GM18858 (cell line): ENCODE measurements around the gene ZNF773.
A peak's percentile ranks its signal among the peaks of the same experiment; 100 is the strongest.
"Not testable (repeated sequence)": the region's sequence is repeated elsewhere in the genome, so short reads cannot be mapped to it uniquely, and the experiment has no call there.

Source experiments
- ATAC-seq: cut with Tn5 transposase; IDR thresholded peaks from one replicate; pipeline ENCODE4 v1.9.1; 2021; ENCODE audit not compliant: unreplicated experiment

Gene ZNF773

DNA sequence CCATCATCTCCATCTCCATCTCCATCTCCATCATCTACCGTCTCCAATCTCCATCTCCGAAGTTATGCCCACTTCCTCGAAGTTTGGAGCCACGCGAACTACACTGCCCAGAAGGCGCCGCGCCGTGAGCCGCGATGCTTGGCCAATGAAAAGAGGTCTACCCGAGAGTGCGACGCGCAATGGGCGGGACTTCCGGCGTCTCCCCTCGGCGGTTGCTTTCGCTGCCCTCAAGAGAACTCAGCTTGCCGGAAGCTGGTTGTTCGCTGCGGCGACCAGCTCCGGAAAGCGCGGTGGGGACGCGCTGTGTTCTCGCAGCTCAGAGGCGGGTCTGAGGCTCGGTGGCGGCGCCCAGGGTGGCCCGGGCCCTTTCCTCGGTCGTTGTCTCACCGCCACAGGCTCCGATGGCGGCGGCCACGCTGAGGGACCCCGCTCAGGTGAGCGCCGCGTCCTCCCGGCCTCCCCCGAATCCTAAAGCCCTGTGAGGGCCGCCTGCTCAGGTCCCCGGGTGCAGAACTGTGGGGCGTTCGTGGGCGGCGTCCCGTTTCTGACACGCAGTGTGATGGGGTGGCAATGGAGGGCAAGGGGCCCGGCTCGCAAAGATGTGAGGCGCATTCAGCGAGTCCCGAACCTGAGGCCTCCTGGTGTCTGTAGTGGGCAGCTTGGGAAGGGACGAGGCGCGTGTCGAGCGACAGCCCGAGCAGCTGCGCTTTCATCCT, at the start of gene ZNF773:
Gene ZNF773 (plus strand): TSS at position 259 of the 716 bp plus-strand sequence. CDS start 143 bp downstream, at position 402.
- peak; percentile 90 for ATAC-seq

DNA sequence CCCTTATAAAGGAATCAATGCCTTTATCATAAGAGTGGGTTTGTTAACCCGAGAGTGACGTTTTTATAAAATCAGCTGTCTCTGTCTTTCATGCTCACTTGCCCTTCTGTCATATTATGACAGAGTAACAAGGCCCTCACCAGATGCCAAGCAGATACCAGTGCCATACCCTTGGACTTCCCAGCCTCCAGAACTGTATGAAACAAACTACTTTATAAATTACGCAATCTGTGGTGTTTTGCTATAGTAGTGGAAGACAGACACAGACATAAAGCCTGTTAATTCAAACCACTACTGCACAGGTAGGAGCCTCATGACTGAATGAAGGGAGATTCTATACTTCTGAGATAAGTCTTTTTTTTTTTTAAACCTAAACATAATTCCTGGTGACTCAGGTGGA, 47.4 kb upstream of the ZNF773 start:
- no peak for ATAC-seq

DNA sequence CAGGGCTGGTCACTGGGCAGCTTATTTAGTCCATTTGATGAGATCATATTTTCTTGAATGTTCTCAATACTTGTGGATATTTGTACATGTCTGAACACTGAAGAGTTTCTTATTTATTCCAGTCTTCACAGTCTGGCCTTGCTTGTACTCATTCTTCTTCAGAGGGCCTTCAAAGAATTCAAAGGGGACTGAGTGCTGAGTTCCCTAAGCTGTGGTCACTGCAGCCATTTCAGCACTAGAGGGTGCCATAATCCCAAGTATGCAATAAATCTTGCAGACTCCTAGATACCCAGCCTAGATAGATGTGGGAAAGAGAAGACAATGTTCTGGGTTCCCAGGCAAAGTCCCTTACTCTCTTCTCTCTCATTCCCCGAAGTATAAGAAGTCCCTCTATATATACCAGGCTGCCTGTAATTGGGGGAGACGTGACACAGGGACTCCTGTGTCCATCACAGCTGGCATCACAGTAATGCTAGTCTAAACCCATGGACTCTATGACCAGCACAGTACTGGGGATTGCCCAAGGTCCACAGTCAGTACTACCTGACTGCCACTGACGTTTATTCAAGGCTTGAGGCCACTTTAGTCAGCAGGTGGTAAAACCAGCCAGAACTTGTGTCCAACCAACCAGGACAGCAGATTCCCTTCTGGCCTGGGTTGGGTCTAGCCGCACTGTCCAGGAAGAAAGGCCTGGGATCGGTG, 33.9 kb upstream of the ZNF773 start:
- ATAC-seq, result no peak

DNA sequence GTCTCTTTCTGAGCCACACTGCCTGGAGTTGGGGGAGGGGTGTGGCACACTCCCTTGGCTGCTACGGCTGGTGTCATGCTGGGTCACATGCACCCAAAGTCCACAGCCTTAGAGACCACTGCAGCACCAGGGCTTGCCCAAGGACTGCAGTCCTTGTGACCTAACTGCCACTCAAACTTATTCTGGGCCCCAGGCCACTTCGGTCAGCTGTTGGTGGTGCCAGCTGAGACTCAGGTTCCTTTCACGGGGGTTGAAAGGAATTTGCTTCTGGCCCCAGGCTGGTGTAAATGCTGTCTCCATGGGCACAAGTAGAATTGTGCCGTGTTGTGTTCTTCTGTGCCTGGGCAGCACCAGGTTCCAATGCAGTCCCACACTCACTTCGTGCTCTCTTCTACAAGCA, 33.2 kb upstream of the ZNF773 start:
- ATAC-seq, result no peak

DNA sequence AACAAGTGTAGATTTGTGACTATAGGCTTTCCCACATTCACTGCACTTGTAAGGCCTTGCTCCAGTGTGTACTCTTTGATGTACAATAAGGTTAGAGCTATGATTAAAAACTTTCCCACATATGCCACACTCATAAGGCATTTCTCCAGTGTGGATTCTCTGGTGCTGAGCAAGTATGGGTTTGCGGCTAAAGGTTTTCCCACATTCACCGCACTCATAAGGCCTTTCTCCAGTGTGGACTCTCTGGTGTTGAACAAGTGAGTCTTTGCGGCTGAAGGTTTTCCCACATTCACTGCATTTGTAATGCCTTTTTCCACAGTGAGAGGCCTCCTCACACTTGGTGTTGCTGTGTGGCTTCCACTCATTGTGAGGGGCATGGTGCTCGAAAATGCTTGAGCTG, 26.1 kb upstream of the ZNF773 start:
- ATAC-seq, result no peak

DNA sequence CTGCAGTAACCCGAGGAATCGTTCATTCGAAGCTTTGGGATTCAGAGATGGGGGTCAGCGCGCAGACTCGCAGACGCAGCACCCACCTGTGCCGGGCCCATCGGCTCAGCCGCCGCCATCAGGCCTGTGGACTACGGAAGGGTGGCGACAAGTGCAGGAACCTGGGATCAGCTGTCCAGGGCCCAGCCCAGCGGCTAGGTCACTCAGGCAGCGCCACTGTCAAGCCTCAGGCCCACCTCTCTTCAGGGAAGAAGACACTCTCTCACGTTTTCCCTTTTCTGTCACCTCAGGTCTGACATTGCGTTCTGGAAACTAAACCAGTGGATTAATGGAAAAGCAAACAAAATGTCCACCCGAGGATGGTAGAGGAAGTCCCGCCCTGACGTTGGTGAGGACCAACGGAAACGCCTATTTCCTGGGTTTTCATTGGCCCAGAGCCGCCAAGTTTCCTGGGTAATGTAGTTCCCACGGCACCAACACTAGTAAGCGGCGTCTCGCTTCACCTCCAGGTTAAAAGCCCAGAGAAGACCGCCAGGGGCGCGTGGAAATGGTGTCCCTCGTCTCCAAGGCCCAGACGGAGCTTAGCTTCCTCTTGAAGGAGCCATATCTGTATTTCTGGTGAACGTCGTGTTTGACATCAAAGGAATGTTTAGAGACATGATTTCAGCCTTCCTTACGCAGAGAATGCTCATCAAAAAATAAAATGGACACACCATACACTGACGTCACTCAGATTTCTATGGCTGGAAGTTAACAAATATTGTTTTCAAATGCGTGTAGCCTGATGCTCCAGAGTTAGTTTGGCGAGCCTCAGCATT, 22.3 kb upstream of the ZNF773 start, which contains the start of gene ZNF772:
Gene ZNF772 (minus strand): TSS at position 376 of the 818 bp plus-strand sequence. CDS start 257 bp downstream, at position 119.
- peak; percentile 78 for ATAC-seq

DNA sequence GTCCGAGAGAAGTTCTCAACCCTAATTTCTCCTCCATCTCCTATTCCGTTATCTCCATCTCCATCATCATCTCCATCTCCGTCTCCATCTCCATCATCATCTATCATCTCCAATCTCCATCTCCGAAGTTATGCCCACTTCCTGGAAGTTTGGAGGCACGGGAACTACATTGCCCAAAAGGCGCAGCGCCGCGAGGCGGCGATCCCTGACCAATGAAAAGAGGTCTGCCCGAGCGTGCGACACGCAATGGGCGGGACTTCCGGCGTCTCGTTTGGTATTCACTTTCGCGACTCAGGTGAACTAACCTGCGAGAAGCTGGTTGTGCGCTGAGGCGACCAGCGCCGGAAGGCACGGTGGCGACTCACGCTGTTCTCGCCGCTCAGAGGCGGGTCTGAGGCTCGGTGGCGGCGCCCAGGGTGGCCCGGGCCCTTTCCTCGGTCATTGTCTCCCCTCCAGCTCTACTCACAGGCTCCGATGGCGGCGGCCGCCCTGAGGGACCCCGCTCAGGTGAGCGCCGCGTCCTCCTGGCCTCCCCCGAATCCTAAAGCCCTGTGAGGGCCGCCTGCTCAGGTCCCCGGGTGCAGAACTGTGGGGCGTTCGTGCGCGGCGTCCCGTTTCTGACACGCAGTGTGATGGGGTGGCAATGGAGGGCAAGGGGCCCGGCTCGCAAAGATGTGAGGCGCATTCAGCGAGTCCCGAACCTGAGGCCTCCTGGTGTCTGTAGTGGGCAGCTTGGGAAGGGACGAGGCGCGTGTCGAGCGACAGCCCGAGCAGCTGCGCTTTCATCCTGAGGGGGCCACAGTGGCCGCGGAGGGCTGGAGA, 12.1 kb upstream of the ZNF773 start, which contains the start of gene ZNF419:
Gene ZNF419 (plus strand): TSS at position 274 of the 822 bp plus-strand sequence. CDS start 201 bp downstream, at position 475.
- peak; percentile 95 for ATAC-seq

DNA sequence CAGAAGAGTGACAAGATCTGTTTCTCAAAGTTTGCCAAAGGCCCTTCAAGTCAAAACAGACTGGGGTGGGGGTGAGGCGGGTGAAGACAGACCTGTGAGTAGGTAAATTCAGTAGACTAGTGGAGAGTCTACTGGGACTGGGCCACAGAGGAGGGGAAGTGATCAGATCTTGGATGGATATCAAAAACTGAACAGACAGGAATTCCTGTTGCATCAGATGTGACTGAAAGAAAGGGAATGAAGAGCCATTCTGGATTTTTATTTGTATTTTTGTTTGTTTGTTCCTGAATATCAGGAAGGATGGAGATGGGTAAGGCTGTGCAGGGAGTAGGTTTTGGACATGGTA, 11.5 kb upstream of the ZNF773 start:
- ATAC-seq, result not testable (repeated sequence)

DNA sequence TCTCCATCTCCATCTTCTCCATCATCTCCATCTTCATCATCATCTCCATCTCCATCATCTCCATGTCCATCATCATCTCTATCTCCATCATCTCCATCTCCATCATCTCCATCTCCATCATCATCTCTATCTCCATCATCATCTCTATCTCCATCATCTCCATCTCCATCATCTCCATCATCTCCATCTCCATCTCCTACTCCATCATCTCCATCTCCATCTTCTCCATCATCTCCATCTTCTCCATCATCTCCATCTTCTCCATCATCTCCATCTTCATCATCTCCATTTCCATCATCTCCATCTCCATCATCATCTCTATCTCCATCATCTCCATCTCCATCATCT, 432 bp upstream of the ZNF773 start:
- ATAC-seq, result not testable (repeated sequence)

DNA sequence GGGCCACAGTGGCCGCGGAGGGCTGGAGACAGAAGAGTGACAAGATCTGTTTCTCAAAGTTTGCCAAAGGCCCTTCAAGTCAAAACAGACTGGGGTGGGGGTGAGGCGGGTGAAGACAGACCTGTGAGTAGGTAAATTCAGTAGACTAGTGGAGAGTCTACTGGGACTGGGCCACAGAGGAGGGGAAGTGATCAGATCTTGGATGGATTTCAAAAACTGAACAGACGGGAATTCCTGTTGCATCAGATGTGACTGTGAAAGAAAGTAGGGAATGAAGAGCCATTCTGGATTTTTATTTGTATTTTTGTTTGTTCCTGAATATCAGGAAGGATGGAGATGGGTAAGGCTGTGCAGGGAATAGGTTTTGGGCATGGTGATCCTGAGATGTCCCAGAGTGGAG, 662 bp downstream of the ZNF773 start:
- ATAC-seq, result not testable (repeated sequence)

DNA sequence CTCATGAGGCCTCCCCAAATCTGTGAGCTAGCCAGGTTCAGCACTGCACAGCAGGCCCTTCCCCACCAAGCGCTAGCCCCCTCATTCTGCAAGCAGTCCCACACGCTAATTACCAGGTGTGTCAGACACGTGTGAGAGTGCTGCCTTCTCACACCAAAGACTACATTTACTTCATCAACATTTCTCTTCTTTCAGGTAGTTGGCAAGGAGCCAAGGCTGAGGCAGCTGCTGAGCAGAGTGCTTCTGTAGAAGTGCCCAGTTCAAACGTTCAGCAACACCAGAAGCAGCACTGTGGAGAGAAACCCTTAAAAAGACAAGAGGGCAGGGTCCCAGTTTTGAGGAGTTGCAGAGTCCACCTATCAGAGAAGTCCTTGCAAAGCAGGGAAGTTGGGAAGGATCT, 6.4 kb downstream of the ZNF773 start:
- ATAC-seq, result no peak

DNA sequence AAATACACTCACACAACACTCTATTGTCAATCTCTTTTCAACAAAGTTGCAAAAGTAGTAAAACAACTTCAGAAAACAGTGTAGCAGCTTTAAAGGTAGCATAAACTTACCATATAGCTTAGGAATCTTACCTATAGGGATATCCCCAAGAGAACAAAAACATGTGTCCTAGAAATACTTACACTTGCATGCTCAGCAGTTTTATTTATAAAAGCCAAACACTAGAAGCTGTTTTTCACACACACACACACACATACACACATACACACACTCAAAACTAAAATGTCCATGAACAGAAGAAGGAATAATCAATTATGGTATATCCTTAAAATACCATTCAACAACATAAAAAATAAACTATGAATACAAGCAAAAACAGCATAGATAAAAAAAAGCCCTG, 11.7 kb downstream of the ZNF773 start:
- no peak for ATAC-seq

DNA sequence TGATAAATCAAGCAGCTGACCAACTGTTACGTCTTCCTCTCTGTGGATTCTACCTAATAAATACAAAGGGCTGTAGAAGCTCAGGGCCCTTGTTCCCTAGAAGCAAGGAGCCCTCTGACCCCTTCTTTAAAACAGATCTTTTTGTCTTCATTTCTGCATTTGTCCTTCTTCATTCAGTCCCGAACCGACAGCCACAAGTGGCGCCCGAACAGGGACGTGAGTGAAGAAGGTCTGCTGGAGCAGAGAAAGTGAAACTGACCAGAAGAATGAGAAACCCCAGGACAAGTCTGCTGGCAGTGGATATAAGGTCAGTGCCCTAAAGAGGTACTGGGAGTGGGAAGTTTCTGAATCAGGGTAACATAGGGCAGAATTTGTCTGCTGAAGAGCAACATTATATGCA, 13.1 kb downstream of the ZNF773 start:
- no peak for ATAC-seq

DNA sequence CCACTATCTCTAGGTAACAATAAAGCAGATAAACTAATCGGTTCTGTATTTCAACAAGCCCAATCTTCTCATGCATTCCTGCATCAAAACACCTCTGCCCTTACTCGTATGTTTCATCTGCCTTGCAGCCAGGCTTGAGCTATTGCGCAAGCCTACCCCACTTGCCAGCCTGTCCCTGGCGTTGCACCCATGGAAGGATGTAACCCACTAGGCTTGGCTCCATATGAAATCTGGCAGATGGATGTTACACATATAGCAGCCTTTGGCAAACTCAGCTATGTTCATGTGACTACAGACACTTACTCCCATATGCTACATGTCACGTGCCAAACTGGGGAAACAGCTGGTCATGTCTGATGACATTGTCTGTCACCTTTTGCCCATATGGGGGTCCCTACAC, 15.5 kb downstream of the ZNF773 start:
- ATAC-seq, result no peak

DNA sequence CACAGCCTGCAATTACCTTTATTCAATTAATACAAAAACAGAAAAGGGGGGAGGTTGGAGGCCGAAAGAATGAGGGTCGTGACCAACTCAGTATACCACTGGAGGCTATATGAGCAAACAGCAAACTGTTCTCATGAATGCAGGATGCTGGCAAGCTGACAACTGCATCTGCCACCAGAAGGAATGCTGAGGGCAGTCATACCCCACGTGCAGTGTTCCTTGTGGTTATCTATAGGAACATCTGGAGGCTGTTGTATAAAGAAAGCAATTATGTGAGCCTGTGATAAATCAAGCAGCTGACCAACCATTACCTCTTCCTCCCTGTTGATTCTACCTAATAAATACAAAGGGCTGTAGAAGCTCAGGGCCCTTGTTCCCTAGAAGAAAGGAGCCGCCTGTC, 18.3 kb downstream of the ZNF773 start:
- not testable (repeated sequence) for ATAC-seq

DNA sequence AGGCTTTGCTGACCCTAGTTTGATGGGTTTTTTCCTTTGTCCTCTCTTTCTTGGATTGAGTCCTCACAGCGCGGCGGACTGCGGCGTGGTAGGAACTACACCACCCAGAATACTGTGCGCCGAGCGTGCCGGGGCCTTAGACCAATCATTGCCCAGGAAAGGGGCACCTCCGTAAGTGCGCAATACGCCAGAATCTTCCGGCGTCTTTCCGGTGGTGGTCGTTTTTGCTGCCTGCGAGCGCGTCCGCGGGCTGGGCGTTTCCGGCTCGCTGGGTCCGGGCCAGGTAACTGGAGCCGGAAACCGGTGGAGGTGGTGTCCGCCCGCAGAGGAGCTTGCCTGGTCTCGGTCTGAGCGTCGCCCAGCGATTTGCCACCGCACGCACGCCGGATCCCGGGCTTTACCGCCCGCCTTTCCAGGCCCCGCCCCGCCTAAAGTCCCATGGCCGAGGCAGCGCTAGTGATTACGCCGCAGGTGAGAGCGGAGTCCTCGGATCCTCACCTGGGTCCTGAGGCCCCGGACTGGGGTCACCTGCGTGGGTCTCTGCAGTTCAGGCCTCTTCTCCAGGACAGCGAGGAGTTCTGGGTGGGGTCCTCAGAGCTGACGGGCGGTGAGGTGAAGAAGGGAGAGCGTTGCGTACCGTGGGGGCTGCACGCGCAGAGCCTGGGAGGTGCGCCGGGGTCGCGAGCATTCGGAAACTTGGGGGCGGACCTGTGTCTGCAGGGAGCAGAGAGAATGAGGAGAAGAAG, 27.6 kb downstream of the ZNF773 start, which contains the start of gene ZNF549:
Gene ZNF549 (plus strand): TSS at position 221 of the 746 bp plus-strand sequence. CDS start 218 bp downstream, at position 439.
- peak; percentile 89 for ATAC-seq

DNA sequence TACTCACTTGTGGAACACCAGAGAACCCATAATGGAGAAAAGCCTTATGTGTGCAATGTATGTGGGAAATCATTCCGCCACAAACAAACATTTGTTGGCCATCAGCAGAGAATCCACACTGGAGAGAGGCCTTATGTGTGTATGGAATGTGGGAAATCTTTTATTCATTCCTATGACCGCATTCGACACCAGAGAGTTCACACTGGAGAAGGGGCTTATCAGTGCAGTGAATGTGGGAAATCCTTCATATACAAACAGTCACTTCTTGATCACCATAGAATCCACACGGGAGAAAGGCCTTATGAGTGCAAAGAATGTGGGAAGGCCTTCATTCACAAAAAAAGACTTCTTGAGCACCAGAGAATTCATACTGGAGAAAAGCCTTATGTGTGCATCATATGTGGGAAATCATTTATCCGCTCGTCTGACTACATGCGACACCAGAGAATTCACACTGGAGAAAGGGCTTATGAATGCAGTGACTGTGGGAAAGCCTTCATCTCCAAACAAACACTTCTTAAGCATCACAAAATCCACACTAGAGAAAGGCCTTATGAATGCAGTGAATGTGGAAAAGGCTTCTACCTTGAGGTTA, 38.3 kb downstream of the ZNF773 start:
- no peak for ATAC-seq

DNA sequence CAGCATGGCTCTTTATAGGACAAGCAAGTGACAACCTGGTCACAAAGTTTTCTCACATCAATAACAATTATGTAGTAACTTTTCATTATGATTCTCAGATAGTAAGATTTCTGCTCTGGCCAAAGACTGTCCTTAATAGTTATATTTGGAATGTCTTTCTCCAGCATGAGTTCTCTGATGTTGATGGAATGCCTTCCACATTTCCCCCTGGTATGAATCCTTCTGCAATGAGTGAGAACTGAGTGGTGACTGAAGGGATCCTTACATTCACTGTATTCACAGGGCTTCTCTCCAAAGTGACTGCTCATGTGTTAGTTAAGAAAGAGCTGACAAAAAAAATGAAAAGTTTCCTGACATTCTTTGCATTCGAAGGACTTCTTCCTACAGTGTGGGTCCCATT, 46.8 kb downstream of the ZNF773 start:
- no peak for ATAC-seq

DNA sequence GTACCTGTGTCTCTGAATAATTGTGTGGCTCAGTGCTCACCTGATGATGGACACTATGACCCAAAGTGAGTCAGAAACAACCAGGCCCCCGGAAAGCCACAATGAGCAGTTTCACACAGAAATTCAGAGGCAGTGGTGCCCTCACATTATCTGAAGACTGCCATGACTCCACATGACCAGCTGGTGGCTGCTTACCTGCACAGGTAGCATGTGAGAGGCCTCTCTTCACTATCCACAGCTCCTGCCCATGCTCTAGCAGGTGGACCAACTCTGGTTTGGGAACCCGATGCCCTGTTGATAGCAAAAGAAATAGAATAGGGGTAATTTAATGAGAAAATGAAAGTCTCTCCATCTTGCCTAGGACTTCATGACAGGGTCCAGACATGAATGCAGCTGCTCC, 52.7 kb downstream of the ZNF773 start:
- ATAC-seq, result no peak

DNA sequence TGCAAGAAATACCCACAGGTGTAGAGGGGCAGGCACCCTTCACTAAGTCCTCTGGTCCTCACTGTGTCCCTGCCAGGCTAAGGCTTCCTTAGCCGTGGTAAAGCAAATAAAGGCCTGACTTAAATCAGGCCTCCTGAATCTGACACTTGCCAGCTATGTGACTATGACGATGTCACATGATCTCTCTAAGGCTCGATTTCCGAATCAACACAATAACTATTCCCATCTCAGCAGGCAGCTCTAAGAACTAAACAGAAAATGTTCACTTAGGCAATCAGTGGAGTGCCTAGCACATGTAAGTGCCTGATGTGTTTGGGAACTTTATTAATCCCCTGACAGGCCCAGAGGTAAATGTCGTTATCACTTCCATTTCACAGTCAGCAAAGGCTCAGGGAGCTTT, 57.9 kb downstream of the ZNF773 start:
- ATAC-seq, result no peak
